ENCODE results near the gene PADI3. TPM values are rescaled to one million over a fixed set of nuclear protein-coding genes. Genes with fewer than 3 reads are reported as not detected.

PADI3 gene
- total RNA-seq, 3 donors from 2014 or later (not counting 1 experiment from before 2014, with no cell fraction given) = not detected

- no peaks in the 10 kb centered on the region for H3K9me3 Mint-ChIP-seq
- WGBS (ENCODE audit: insufficient coverage) = 94% methylated on average over 6 of the region's 6 CpGs
- H3K9me3 ChIP-seq (ENCODE audit: control insufficient read depth, insufficient read depth, low read length) = no peaks in the 10 kb centered on the region
- intact Hi-C loops (cut with micrococcal nuclease) = no loop called here
- peaks cover 25 to 29% of the 10 kb centered on the region in 2 donors for H3K4me1 Mint-ChIP-seq
- no peak overlapping the region for H3K27ac ChIP-seq (ENCODE audit: low read length)
- peaks cover 25 to 33% of the 10 kb centered on the region in 2 donors for H3K27me3 Mint-ChIP-seq (ENCODE audit: low read depth in 2 of 2)
- H3K27me3 ChIP-seq (ENCODE audit: control insufficient read depth, insufficient read depth, low read length) = peaks cover 7% of the 10 kb centered on the region
- peaks cover 18% of the 10 kb centered on the region for H3K4me1 ChIP-seq (ENCODE audit: control insufficient read depth, insufficient read depth, low read length)
- DNase-seq (no peak), ATAC-seq (no peak)
- no peak overlapping the region for H3K4me3 Mint-ChIP-seq
- H3K4me3 ChIP-seq (ENCODE audit: low read length) = no peak overlapping the region
- H3K27ac Mint-ChIP-seq = no peak overlapping the region
- no peaks in the 10 kb centered on the region for H3K36me3 ChIP-seq (ENCODE audit: control insufficient read depth, insufficient read depth, low read length)
- TF ChIP-seq, protein P1, sequence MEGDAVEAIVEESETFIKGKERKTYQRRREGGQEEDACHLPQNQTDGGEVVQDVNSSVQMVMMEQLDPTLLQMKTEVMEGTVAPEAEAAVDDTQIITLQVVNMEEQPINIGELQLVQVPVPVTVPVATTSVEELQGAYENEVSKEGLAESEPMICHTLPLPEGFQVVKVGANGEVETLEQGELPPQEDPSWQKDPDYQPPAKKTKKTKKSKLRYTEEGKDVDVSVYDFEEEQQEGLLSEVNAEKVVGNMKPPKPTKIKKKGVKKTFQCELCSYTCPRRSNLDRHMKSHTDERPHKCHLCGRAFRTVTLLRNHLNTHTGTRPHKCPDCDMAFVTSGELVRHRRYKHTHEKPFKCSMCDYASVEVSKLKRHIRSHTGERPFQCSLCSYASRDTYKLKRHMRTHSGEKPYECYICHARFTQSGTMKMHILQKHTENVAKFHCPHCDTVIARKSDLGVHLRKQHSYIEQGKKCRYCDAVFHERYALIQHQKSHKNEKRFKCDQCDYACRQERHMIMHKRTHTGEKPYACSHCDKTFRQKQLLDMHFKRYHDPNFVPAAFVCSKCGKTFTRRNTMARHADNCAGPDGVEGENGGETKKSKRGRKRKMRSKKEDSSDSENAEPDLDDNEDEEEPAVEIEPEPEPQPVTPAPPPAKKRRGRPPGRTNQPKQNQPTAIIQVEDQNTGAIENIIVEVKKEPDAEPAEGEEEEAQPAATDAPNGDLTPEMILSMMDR (IDR thresholded peaks at IDR 0.05) = no peak
- no peaks in the 10 kb centered on the region for H3K36me3 Mint-ChIP-seq
Measured at GRCh38 chr1:17215545-17215890, 33.4 kb upstream of the PADI3 start.

DNA sequence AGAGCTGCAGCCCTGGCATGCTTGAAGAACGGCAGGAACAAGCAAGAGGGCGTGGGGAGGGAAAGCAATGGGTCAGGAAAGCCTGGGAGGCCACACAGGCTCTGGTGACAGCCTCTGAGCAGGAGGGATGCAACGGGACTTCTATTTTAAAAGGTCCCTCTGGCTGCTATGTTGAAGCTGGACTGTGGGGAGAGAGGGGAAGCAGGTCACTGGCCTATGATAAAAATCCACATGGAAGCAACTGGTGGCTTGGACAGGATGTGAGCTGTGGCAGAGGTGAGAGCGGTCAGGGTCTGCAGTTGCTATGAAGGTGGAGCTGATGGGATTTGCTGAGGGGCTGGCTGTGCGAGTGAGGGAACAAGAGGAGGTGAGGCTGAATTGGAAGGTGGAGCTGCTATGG lies 32.8 kb upstream of the PADI3 start:
- no peaks in the 10 kb centered on the region for H3K9me3 ChIP-seq (ENCODE audit: control insufficient read depth, insufficient read depth, low read length)
- Mint-ChIP-seq H3K9me3 (no peaks in the 10 kb centered on the region), H3K4me1 (peaks cover 25 to 29% of the 10 kb centered on the region in 2 donors), H3K4me3 (no peak overlapping the region), H3K36me3 (no peaks in the 10 kb centered on the region), H3K27me3 (ENCODE audit: low read depth in 2 of 2) (peaks cover 25 to 33% of the 10 kb centered on the region in 2 donors), H3K27ac (no peak overlapping the region)
- TF ChIP-seq, protein P1 (IDR thresholded peaks at IDR 0.05) = no peak
- 78% methylated on average over 5 of the region's 5 CpGs for WGBS (ENCODE audit: insufficient coverage)
- no peak overlapping the region for H3K4me3 ChIP-seq (ENCODE audit: low read length)
- DNase-seq = no peak
- no peaks in the 10 kb centered on the region for H3K36me3 ChIP-seq (ENCODE audit: control insufficient read depth, insufficient read depth, low read length)
- peaks cover 18% of the 10 kb centered on the region for H3K4me1 ChIP-seq (ENCODE audit: control insufficient read depth, insufficient read depth, low read length)
- ATAC-seq = no peak
- no peak overlapping the region for H3K27ac ChIP-seq (ENCODE audit: low read length)
- intact Hi-C loops (cut with micrococcal nuclease) = no loop called here
- H3K27me3 ChIP-seq (ENCODE audit: control insufficient read depth, insufficient read depth, low read length) = peaks cover 7% of the 10 kb centered on the region

DNA sequence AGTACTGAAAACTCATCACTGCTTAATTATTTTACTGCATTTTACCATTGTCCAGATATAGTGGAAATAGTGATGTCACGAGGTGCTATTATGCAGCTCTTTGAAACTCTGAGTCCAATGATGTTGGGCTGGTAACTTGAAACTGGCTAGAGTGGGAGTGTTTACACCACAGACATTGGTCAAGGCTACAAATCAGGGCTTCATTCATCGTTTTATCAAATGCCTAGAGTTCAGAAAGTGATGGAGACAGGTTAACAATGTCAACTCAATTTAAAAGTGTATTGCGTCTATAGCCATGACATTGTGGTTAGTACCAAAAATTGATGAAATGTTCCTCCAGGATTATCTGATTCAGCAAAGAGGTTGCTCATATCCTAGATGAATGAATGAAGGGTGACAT lies 31.3 kb upstream of the PADI3 start:
- peaks cover 28 to 31% of the 10 kb centered on the region in 2 donors for H3K27me3 Mint-ChIP-seq (ENCODE audit: low read depth in 2 of 2)
- 80% methylated on average over 3 of the region's 3 CpGs for WGBS (ENCODE audit: insufficient coverage)
- H3K36me3 Mint-ChIP-seq = no peaks in the 10 kb centered on the region
- TF ChIP-seq, protein P1 (IDR thresholded peaks at IDR 0.05) = no peak
- H3K4me3 Mint-ChIP-seq = no peak overlapping the region
- H3K4me1 Mint-ChIP-seq = peaks cover 18 to 24% of the 10 kb centered on the region in 2 donors
- Histone ChIP-seq H3K4me3 (ENCODE audit: low read length) (no peak overlapping the region), H3K4me1 (ENCODE audit: control insufficient read depth, insufficient read depth, low read length) (peaks cover 7% of the 10 kb centered on the region), H3K36me3 (ENCODE audit: control insufficient read depth, insufficient read depth, low read length) (no peaks in the 10 kb centered on the region), H3K27ac (ENCODE audit: low read length) (no peak overlapping the region), H3K9me3 (ENCODE audit: control insufficient read depth, insufficient read depth, low read length) (no peaks in the 10 kb centered on the region), H3K27me3 (ENCODE audit: control insufficient read depth, insufficient read depth, low read length) (peaks cover 5% of the 10 kb centered on the region)
- intact Hi-C loops (cut with micrococcal nuclease) = no loop called here
- DNase-seq (no peak), ATAC-seq (no peak)
- H3K27ac Mint-ChIP-seq = no peak overlapping the region
- H3K9me3 Mint-ChIP-seq = no peaks in the 10 kb centered on the region

GRCh38 chr1:17218939-17219338 lies 30.0 kb upstream of the PADI3 start:
- peaks cover 5 to 10% of the 10 kb centered on the region in 2 donors for H3K4me1 Mint-ChIP-seq
- DNase-seq (no peak), ATAC-seq (no peak)
- H3K4me3 Mint-ChIP-seq = no peak overlapping the region
- H3K9me3 Mint-ChIP-seq = no peaks in the 10 kb centered on the region
- Histone ChIP-seq H3K4me1 (ENCODE audit: control insufficient read depth, insufficient read depth, low read length) (no peaks in the 10 kb centered on the region), H3K36me3 (ENCODE audit: control insufficient read depth, insufficient read depth, low read length) (no peaks in the 10 kb centered on the region), H3K9me3 (ENCODE audit: control insufficient read depth, insufficient read depth, low read length) (no peaks in the 10 kb centered on the region), H3K4me3 (ENCODE audit: low read length) (no peak overlapping the region), H3K27ac (ENCODE audit: low read length) (no peak overlapping the region), H3K27me3 (ENCODE audit: control insufficient read depth, insufficient read depth, low read length) (peaks cover 5% of the 10 kb centered on the region)
- TF ChIP-seq, protein P1 (IDR thresholded peaks at IDR 0.05) = no peak
- no peaks in the 10 kb centered on the region for H3K36me3 Mint-ChIP-seq
- intact Hi-C loops (cut with micrococcal nuclease) = no loop called here
- 86% methylated on average over 7 of the region's 7 CpGs for WGBS (ENCODE audit: insufficient coverage)
- peaks cover 16 to 17% of the 10 kb centered on the region in 2 donors for H3K27me3 Mint-ChIP-seq (ENCODE audit: low read depth in 2 of 2)
- no peak overlapping the region for H3K27ac Mint-ChIP-seq

Measured in natural killer cell (primary cell).